ENCODE data around the gene UPB1.
"Not testable (repeated sequence)": the region's sequence is repeated elsewhere in the genome, so short reads cannot be mapped to it uniquely, and the experiment has no call there.

DNA sequence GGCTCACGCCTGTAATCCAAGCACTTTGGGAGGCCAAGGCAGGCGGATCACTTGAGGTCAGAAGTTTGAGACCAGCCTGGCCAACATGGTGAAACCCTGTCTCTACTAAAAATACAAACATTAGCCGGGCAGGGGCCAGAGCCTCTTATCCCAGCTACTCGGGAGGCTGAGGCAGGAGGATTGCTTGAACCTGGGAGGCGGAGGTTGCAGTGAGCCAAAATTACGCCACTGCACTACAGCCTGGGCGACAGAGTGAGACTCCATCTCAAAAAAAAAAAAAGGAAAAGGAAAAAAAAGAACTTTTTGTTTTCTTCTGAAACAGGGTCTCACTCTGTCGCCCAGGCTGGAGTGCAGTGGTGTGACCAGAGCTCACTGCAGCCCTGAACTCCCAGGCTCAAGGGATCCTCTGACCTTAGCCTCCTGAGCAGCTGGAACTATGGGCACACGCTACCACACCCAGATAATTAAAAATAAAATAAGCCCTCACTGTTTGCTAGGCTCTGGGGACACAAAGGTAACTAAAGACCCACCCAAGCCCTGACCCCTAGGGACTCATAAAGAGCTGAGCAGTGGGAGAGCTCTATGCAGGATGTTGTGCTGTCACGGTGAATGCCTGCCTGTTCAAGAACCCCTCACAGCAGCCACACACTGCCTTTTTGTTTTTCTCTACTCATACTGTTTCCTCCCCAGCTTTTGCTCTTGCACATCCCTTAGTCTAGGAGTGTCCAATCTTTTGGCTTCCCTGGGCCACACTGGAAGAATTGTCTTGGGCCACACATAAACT, 57.6 kb downstream of the UPB1 start:
- not testable (repeated sequence) for TF ChIP-seq EZH2 (IDR thresholded peaks at IDR 0.05; ENCODE audit: low read depth, unreplicated experiment); CTCF (conservative IDR thresholded peaks at IDR 0.05; ENCODE audit: low read depth in 2 of 2); REST (IDR thresholded peaks at IDR 0.05; ENCODE audit: unreplicated experiment); EZH2phosphoT487 (IDR thresholded peaks at IDR 0.05; ENCODE audit: unreplicated experiment)
